HepG2 (cell line): ENCODE results near the gene FAM170B. TPM values are rescaled to one million over a fixed set of nuclear protein-coding genes. Genes with fewer than 3 reads are reported as not detected.

Experiments
- ATAC-seq: fragments of 200-7000 bp; cut with Tn5 transposase; 3 replicates; pipeline ENCODE4 v1.9.1; 2020; ENCODE audit warnings: mild to moderate bottlenecking, moderate library complexity
- BruUV-seq: library from RNA; stranded (reverse); fragments of 400-500 nt; replicated peaks from 2 replicates; lab custom pipeline; 2021; lab: Mats Ljungman, UMichigan
- CTCF ChIA-PET: fragments of 300-600 bp; formaldehyde crosslinking; extraction: SDS; loops from one replicate; lab custom pipeline; 2021; ENCODE audit warnings: low total read pairs, inconsistent platforms, low intra/inter-chr PET ratio; lab: Yijun Ruan, JAX
- POLR2A ChIA-PET: fragments of 350-600 bp; sonication (Branson Sonifier 250); formaldehyde crosslinking; loops from one replicate; lab custom pipeline; 2020; ENCODE audit warnings: antibody characterized with exemption, inconsistent platforms; lab: Yijun Ruan, JAX
- DNase-seq: peaks from one replicate; pipeline ENCODE4 v3.0.0-alpha.2; 2015; ENCODE audit warnings: low spot score
- FAIRE-seq: peaks from 3 replicates; lab custom pipeline; 2011; peaks lifted over from hg19 to GRCh38; lab: Jason Lieb, UNC
- H2AFZ ChIP-seq: one replicate; pipeline ENCODE4 v1.6.1; 2011; ENCODE audit warnings: low read length, inconsistent platforms
- H3K27ac ChIP-seq: fragments of 300-600 bp; 3 replicates; pipeline ENCODE4 v1.8.0; 2011; ENCODE audit warnings: mixed run types, mild to moderate bottlenecking, mixed read lengths, low read length, inconsistent platforms; ENCODE audit not compliant: insufficient read depth; ENCODE audit errors: extremely low read length
- H3K27me3 ChIP-seq, 2 experiments: fragments of 200-600 bp in 1 of 2; 2 replicates in 1 of 2; 3 replicates in 1 of 2; pipeline versions ENCODE4 v1.6.0 to v1.8.0; 2011; ENCODE audit warnings: low read length in 2 of 2, mild to moderate bottlenecking in 2 of 2, moderate library complexity in 2 of 2, inconsistent platforms in 1 of 2; ENCODE audit not compliant: insufficient read depth in 2 of 2, control insufficient read depth in 1 of 2
- H3K36me3 ChIP-seq, 2 experiments: fragments of 200-600 bp in 1 of 2; replicated peaks in 1 of 2; 2 replicates in 1 of 2; 3 replicates in 1 of 2; pipeline versions ENCODE4 v1.5.1 to v1.8.0; 2011; ENCODE audit warnings: low read length in 2 of 2, inconsistent platforms in 1 of 2; ENCODE audit not compliant: insufficient read depth in 2 of 2, control insufficient read depth in 1 of 2
- H3K4me1 ChIP-seq: 2 replicates; pipeline ENCODE4 v1.5.1; 2012; ENCODE audit warnings: low read length, inconsistent platforms; ENCODE audit not compliant: insufficient read depth
- H3K4me2 ChIP-seq: 2 replicates; pipeline ENCODE4 v1.6.0; 2011; ENCODE audit warnings: low read depth, low read length, inconsistent platforms
- H3K4me3 ChIP-seq, 3 experiments: fragments of 200-600 bp in 1 of 3; sonication (generic), shearing (Covaris generic) in 1 of 3; replicated peaks in 1 of 3; 2 replicates each; pipeline ENCODE4 v1.5.1; 2011 to 2016; ENCODE audit warnings: low read length in 3 of 3, inconsistent platforms in 2 of 3, low read depth in 2 of 3, mild to moderate bottlenecking in 2 of 3, control low read depth in 1 of 3, mixed read lengths in 1 of 3; ENCODE audit not compliant: insufficient read depth in 1 of 3
- H3K79me2 ChIP-seq: one replicate; pipeline ENCODE4 v1.6.1; 2011; ENCODE audit warnings: low read length, inconsistent platforms; ENCODE audit not compliant: insufficient read depth
- H3K9ac ChIP-seq: 2 replicates; pipeline ENCODE4 v1.6.0; 2011; ENCODE audit warnings: mild to moderate bottlenecking, low read depth, low read length, inconsistent platforms; ENCODE audit not compliant: insufficient read depth
- H3K9me3 ChIP-seq: 2 replicates; pipeline ENCODE4 v1.5.1; 2012; ENCODE audit warnings: mild to moderate bottlenecking, low read length
- H4K20me1 ChIP-seq: 2 replicates; pipeline ENCODE4 v1.6.0; 2011; ENCODE audit warnings: inconsistent platforms, mild to moderate bottlenecking, low read length, moderate library complexity; ENCODE audit not compliant: insufficient read depth
- ARNT ChIP-seq: fragments of 450-650 bp; IDR thresholded peaks from 2 replicates; pipeline ENCODE4 v1.6.1; 2017
- ATF7 ChIP-seq, 2 experiments: fragments of 450-650 bp in 1 of 2; sonication (generic) in 1 of 2; formaldehyde crosslinking in 1 of 2; IDR thresholded peaks; 2 replicates each; pipeline versions ENCODE4 v1.4.0 to v1.6.1; 2016 to 2020; ENCODE audit warnings: antibody characterized with exemption in 1 of 2, mild to moderate bottlenecking in 1 of 2, missing genetic modification reagents in 1 of 2
- GABPB1 ChIP-seq: IDR thresholded peaks from 2 replicates; pipeline ENCODE4 v1.6.1; 2016; ENCODE audit warnings: mild to moderate bottlenecking, missing genetic modification reagents, moderate library complexity, missing compliant biosample characterization
- KDM5B ChIP-seq: sonication (generic); formaldehyde crosslinking; IDR thresholded peaks from 2 replicates; pipeline ENCODE4 v1.4.0; 2020; ENCODE audit warnings: missing genetic modification reagents, mild to moderate bottlenecking, borderline replicate concordance
- MXI1 ChIP-seq: IDR thresholded peaks from 3 replicates; pipeline ENCODE4 v1.6.1; 2012; ENCODE audit warnings: low read depth, low read length, inconsistent platforms, borderline replicate concordance
- ZNF530 ChIP-seq: sonication (generic); formaldehyde crosslinking; IDR thresholded peaks from 2 replicates; pipeline ENCODE4 v1.5.0; 2020; ENCODE audit warnings: low read depth, mild to moderate bottlenecking, missing genetic modification reagents
- ZNF556 ChIP-seq: sonication (generic); formaldehyde crosslinking; IDR thresholded peaks from 2 replicates; pipeline ENCODE4 v1.4.0; 2020; ENCODE audit warnings: mild to moderate bottlenecking, missing genetic modification reagents, borderline replicate concordance
- WGBS: methylation state at CpG from one replicate; pipeline ENCODE4 v1.1.6; 2017; ENCODE audit warnings: low lambda C conversion rate; 5-methylcytosine and 5-hydroxymethylcytosine counted together
- in situ Hi-C: cut with HindIII; loops from 2 replicates; pipeline ENCODE4 v1.10.0; 2017; ENCODE audit warnings: low pct_unique_long_range_greater_than_20kb; ENCODE audit not compliant: extremely low pct_ligation_motif_present
- intact Hi-C: fragments of 100-400 bp; cut with micrococcal nuclease; formaldehyde crosslinking; loops from one replicate; pipeline ENCODE4 v1.10.0; 2022; ENCODE audit not compliant: unreplicated experiment
- polyA plus RNA-seq, 8 experiments: library from polyadenylated mRNA; depleted of rRNA in 3 of 8; stranded (reverse) in 7 of 8; unstranded in 1 of 8; fragments of >200 nt; fragmentation: Illumina TruSeq in 4 of 8; extraction: Trizol in 4 of 8; gene quantifications; 2 replicates each; pipeline versions ENCODE4 v1.2.1 to v1.2.3, GENCODE V29; 2011 to 2016; ENCODE audit warnings: low read depth in 4 of 8, missing spikeins in 1 of 8, mixed read lengths in 1 of 8; ENCODE audit not compliant: insufficient read depth in 1 of 8
- total RNA-seq, 5 experiments: library from RNA; depleted of rRNA; stranded (reverse); fragments of >200 nt; fragmentation: Illumina TruSeq; extraction: Trizol; gene quantifications; 2 replicates each; pipeline ENCODE4 v1.2.3, GENCODE V29; 2016; ENCODE audit warnings: low read depth in 1 of 5
- TF ChIP-seq, protein P1 (sequence below): sonication (generic); formaldehyde crosslinking; IDR thresholded peaks from 2 replicates; pipeline ENCODE4 v1.8.0; 2022; ENCODE audit warnings: mild to moderate bottlenecking, missing genetic modification reagents, moderate library complexity

Gene FAM170B
- total and polyA plus RNA-seq, 2 of the 13 experiments (the other 11 are each of a cell fraction or from before 2014, with no cell fraction given) = not detected

DNA sequence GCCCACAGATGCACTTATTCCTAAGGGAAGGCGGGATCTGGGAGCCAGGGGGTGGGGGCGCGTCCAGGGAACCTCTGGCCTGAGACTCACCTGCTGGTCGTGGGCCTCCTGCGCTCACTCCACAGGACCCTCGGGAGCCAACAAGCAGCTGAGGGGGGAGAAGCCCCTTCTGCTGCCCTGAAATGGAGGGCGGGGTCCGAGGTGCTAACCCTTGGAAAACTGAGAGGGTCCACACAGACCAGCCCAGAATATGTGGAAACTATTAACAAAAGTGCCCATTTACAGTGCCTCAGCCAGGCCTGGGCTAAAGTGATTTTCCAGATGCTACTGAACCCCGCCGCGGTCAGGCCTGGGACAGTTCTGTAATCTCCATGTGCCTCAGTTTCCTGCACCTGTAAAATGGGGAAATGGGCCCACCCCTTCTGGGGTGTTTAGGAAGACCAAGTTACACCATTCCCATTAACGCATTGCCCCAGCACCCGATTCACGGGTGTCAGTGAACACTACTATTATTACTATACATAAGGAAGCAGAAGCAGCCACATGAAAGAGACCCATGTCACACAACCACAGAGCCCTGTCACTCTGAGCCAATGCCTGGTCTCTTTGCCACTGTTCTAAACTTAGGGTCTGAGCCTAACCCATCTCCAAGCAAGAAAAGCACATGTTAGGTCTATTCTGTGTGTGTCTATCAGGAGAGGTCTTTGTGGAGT lies 17.9 kb downstream of the FAM170B start:
- H3K9me3 ChIP-seq = no peaks in the 10 kb centered on the region
- H4K20me1 ChIP-seq = no peaks in the 10 kb centered on the region
- ATAC-seq = no peak; the same call in 2 of the 3 replicates
- H3K36me3 ChIP-seq = no peaks in the 10 kb centered on the region
- H3K27me3 ChIP-seq = peaks cover 2 to 8% of the 10 kb centered on the region in 2 experiments; a peak in 2 of 5 replicates
- in situ Hi-C loops = no loop called here
- FAIRE-seq = no peak
- TF ChIP-seq GABPB1 (CRISPR knock-in tag) = no peak
- TF ChIP-seq, protein P1, sequence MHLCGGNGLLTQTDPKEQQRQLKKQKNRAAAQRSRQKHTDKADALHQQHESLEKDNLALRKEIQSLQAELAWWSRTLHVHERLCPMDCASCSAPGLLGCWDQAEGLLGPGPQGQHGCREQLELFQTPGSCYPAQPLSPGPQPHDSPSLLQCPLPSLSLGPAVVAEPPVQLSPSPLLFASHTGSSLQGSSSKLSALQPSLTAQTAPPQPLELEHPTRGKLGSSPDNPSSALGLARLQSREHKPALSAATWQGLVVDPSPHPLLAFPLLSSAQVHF (CRISPR knock-in tag) = no peak
- no peak for TF ChIP-seq MXI1
- TF ChIP-seq ZNF530 (CRISPR knock-in tag) = no peak
- TF ChIP-seq KDM5B (CRISPR knock-in tag) = no peak
- TF ChIP-seq ATF7 (IDR thresholded peaks at IDR 0.05) = no peak
- no peak for TF ChIP-seq ATF7 (CRISPR knock-in tag; IDR thresholded peaks at IDR 0.05)
- no peak for TF ChIP-seq ZNF556 (CRISPR knock-in tag)
- no peak for TF ChIP-seq ARNT
- POLR2A ChIA-PET = no interaction called here
- no peak overlapping the region for H2AFZ ChIP-seq
- no peaks in the 10 kb centered on the region for H3K4me1 ChIP-seq
- H3K4me2 ChIP-seq = no peak overlapping the region
- BruUV-seq = no TSS peak
- intact Hi-C loops = no loop called here
- CTCF ChIA-PET = no interaction called here
- H3K9ac ChIP-seq = no peak overlapping the region
- no peak overlapping the region for H3K4me3 ChIP-seq
- DNase-seq = no peak
- 80% methylated on average over 1 of the region's 14 CpGs for WGBS
- H3K27ac ChIP-seq = no peak overlapping the region
- no peaks in the 10 kb centered on the region for H3K79me2 ChIP-seq
